HCT116 (cell line): ENCODE results near the gene STRBP. TPM values are rescaled to one million over a fixed set of nuclear protein-coding genes. Genes with fewer than 3 reads are reported as not detected.

Experiments
- ATAC-seq: fragments of 200-7000 bp; cut with Tn5 transposase; 2 replicates; pipeline ENCODE4 v1.9.1; 2020; ENCODE audit warnings: mild to moderate bottlenecking, moderate library complexity
- BruUV-seq: library from RNA; stranded (reverse); fragments of 400-500 nt; replicated peaks from 2 replicates; lab custom pipeline; 2021; lab: Mats Ljungman, UMichigan
- CTCF ChIA-PET: fragments of 300-600 bp; sonication (Branson Sonifier 250); formaldehyde crosslinking; loops from one replicate; lab custom pipeline; 2021; ENCODE audit warnings: antibody characterized with exemption; lab: Charles Lee
- POLR2A ChIA-PET: fragments of 300-600, 350-600 bp; sonication (Branson Sonifier 250); formaldehyde crosslinking; loops from one replicate; lab custom pipeline; 2021; ENCODE audit warnings: antibody characterized with exemption; lab: Charles Lee
- RAD21 ChIA-PET, 2 experiments: fragments of 300-600 bp; sonication (Branson Sonifier 250); formaldehyde crosslinking; loops; one replicate each; lab custom pipeline; 2023; ENCODE audit warnings: low total read pairs in 2 of 2; ENCODE audit not compliant: uncharacterized antibody in 2 of 2, unreplicated experiment in 2 of 2, low non-redundant PET in 1 of 2; lab: Charles Lee
- DNase-seq: peaks from one replicate; pipeline ENCODE4 v3.0.0-alpha.2; 2010; ENCODE audit warnings: low read depth, low spot score
- H2AFZ ChIP-seq: fragments of 200-600 bp; shearing (Covaris generic), sonication (generic); 2 replicates; pipeline ENCODE4 v1.6.1; 2017; ENCODE audit warnings: low read depth, mixed run types, mixed read lengths, antibody characterized with exemption, low read length; ENCODE audit not compliant: poor library complexity, severe bottlenecking
- H3K27ac ChIP-seq: 2 replicates; pipeline ENCODE4 v1.5.1; 2012; ENCODE audit warnings: low read depth, low read length
- H3K27me3 ChIP-seq: fragments of 200-600 bp; sonication (generic); 2 replicates; pipeline ENCODE4 v1.6.1; 2016; ENCODE audit warnings: mixed run types, low read length, mixed read lengths; ENCODE audit not compliant: insufficient read depth
- H3K36me3 ChIP-seq, 2 experiments: fragments of 200-500 bp in 1 of 2; fragments of 200-600 bp in 1 of 2; sonication (Bioruptor generic) in 1 of 2; sonication (generic) in 1 of 2; 2 replicates each; pipeline versions ENCODE4 v1.5.1 to v1.6.1; 2014 to 2016; ENCODE audit warnings: low read length in 2 of 2, inconsistent platforms in 1 of 2, mixed read lengths in 1 of 2, mixed run types in 1 of 2; ENCODE audit not compliant: insufficient read depth in 2 of 2, control insufficient read depth in 1 of 2
- H3K4me1 ChIP-seq, 2 experiments: fragments of 200-600 bp in 1 of 2; sonication (generic) in 1 of 2; 2 replicates each; pipeline versions ENCODE4 v1.5.1 to v1.6.1; 2012 to 2017; ENCODE audit warnings: low read length in 2 of 2, inconsistent platforms in 1 of 2, mild to moderate bottlenecking in 1 of 2, mixed read lengths in 1 of 2, mixed run types in 1 of 2, moderate library complexity in 1 of 2; ENCODE audit not compliant: insufficient read depth in 2 of 2, control insufficient read depth in 1 of 2
- H3K4me2 ChIP-seq: fragments of 200-600 bp; sonication (generic); 2 replicates; pipeline ENCODE4 v1.6.1; 2017; ENCODE audit warnings: mixed run types, low read length, mixed read lengths
- H3K4me3 ChIP-seq, 2 experiments: fragments of 200-600 bp in 1 of 2; sonication (generic) in 1 of 2; replicated peaks in 1 of 2; 2 replicates each; pipeline ENCODE4 v1.5.1; 2011 to 2016; ENCODE audit warnings: low read length in 2 of 2, control low read depth in 1 of 2, low read depth in 1 of 2, mild to moderate bottlenecking in 1 of 2, mixed read lengths in 1 of 2, mixed run types in 1 of 2
- H3K79me2 ChIP-seq: fragments of 200-600 bp; sonication (generic); 2 replicates; pipeline ENCODE4 v1.6.1; 2017; ENCODE audit warnings: mild to moderate bottlenecking, mixed run types, low read length, moderate library complexity, mixed read lengths; ENCODE audit not compliant: insufficient read depth
- H3K9ac ChIP-seq: fragments of 200-600 bp; sonication (generic); 2 replicates; pipeline ENCODE4 v1.6.1; 2016; ENCODE audit warnings: low read length, mixed read lengths
- H3K9me2 ChIP-seq: fragments of 200-600 bp; sonication (generic), shearing (Covaris generic); 2 replicates; pipeline ENCODE4 v1.6.1; 2017; ENCODE audit warnings: mixed run types, mild to moderate bottlenecking, moderate library complexity; ENCODE audit not compliant: insufficient read depth
- H3K9me3 ChIP-seq, 2 experiments: fragments of 200-500 bp in 1 of 2; fragments of 200-600 bp in 1 of 2; sonication (Bioruptor generic) in 1 of 2; sonication (generic) in 1 of 2; 2 replicates each; pipeline ENCODE4 v1.6.1; 2014 to 2017; ENCODE audit warnings: low read length in 2 of 2, mixed read lengths in 2 of 2, inconsistent platforms in 1 of 2, low read depth in 1 of 2, mild to moderate bottlenecking in 1 of 2, mixed run types in 1 of 2, moderate library complexity in 1 of 2; ENCODE audit not compliant: control insufficient read depth in 1 of 2, insufficient read depth in 1 of 2
- H4K20me1 ChIP-seq: fragments of 200-600 bp; sonication (generic), shearing (Covaris generic); 2 replicates; pipeline ENCODE4 v1.6.1; 2017; ENCODE audit warnings: mixed run types, mild to moderate bottlenecking, moderate library complexity; ENCODE audit not compliant: insufficient read depth
- CBX3 ChIP-seq: IDR thresholded peaks from 2 replicates; pipeline ENCODE4 v1.6.1; 2012; ENCODE audit warnings: low read depth
- CTCF ChIP-seq, 3 experiments: fragments of 200-600 bp in 1 of 3; sonication (generic) in 1 of 3; IDR thresholded peaks in 2 of 3; conservative IDR thresholded peaks in 1 of 3; 2 replicates each; pipeline ENCODE4 v1.5.1; 2012 to 2017; ENCODE audit warnings: low read depth in 2 of 3, low read length in 2 of 3, antibody characterized with exemption in 1 of 3, borderline replicate concordance in 1 of 3, control low read depth in 1 of 3, mild to moderate bottlenecking in 1 of 3, mixed read lengths in 1 of 3, mixed run types in 1 of 3, moderate library complexity in 1 of 3; ENCODE audit not compliant: insufficient read depth in 1 of 3
- ELF1 ChIP-seq: IDR thresholded peaks from 2 replicates; pipeline ENCODE4 v1.6.1; 2012; ENCODE audit warnings: low read depth, borderline replicate concordance
- EZH2 ChIP-seq: fragments of 200-600 bp; sonication (generic); IDR thresholded peaks from 2 replicates; pipeline ENCODE4 v1.6.1; 2017; ENCODE audit warnings: antibody characterized with exemption, mixed run types
- FOSL1 ChIP-seq: IDR thresholded peaks from 2 replicates; pipeline ENCODE4 v1.6.1; 2012; ENCODE audit warnings: low read depth
- MAX ChIP-seq: IDR thresholded peaks from 2 replicates; pipeline ENCODE4 v1.6.1; 2012
- POLR2AphosphoS5 ChIP-seq: IDR thresholded peaks from 2 replicates; pipeline ENCODE4 v1.6.1; 2011; ENCODE audit warnings: mild to moderate bottlenecking, low read depth, low read length, moderate library complexity
- RAD21 ChIP-seq: IDR thresholded peaks from 2 replicates; pipeline ENCODE4 v1.6.1; 2012; ENCODE audit warnings: low read depth, mild to moderate bottlenecking
- SIN3A ChIP-seq: IDR thresholded peaks from 2 replicates; pipeline ENCODE4 v1.6.1; 2012; ENCODE audit warnings: low read depth
- SRF ChIP-seq: IDR thresholded peaks from 2 replicates; pipeline ENCODE4 v1.6.1; 2012; ENCODE audit warnings: low read depth
- TCF7L2 ChIP-seq: IDR thresholded peaks from 2 replicates; pipeline ENCODE4 v1.7.0; 2011; ENCODE audit warnings: borderline replicate concordance, inconsistent platforms; ENCODE audit not compliant: insufficient read depth, insufficient read length; ENCODE audit errors: extremely low read depth
- ZBTB33 ChIP-seq: IDR thresholded peaks from 2 replicates; pipeline ENCODE4 v1.6.1; 2011; ENCODE audit warnings: mild to moderate bottlenecking, low read length, moderate library complexity; ENCODE audit not compliant: insufficient replicate concordance; ENCODE audit errors: extremely low read depth
- ZFX ChIP-seq: fragments of 450-650 bp; IDR thresholded peaks from 2 replicates; pipeline ENCODE4 v1.6.1; 2017
- intact Hi-C: fragments of 100-400 bp; cut with micrococcal nuclease; formaldehyde crosslinking; loops from 2 replicates; pipeline ENCODE4 v1.10.0; 2022
- total RNA-seq: library from RNA; stranded (reverse); gene quantifications from one replicate; pipeline ENCODE4 v1.2.1, GENCODE V29; 2021; ENCODE audit not compliant: unreplicated experiment
- TF ChIP-seq, protein P1 (sequence below): IDR thresholded peaks from 2 replicates; pipeline ENCODE4 v1.6.1; 2012

STRBP gene
- total RNA-seq, 1 experiment from 2014 or later = 30.4 TPM

- Histone ChIP-seq H3K9ac (no peak overlapping the region), H3K9me3 (no peaks in the 10 kb centered on the region), H3K79me2 (no peaks in the 10 kb centered on the region), H3K4me2 (no peak overlapping the region), H3K9me2 (no peaks in the 10 kb centered on the region), H2AFZ (no peak overlapping the region), H3K27me3 (no peaks in the 10 kb centered on the region), H3K4me1 (no peaks in the 10 kb centered on the region), H3K36me3 (no peaks in the 10 kb centered on the region), H3K27ac (no peak overlapping the region), H3K4me3 (no peak overlapping the region), H4K20me1 (no peaks in the 10 kb centered on the region)
- TF ChIP-seq ELF1 = no peak
- no peak for TF ChIP-seq RAD21
- TF ChIP-seq FOSL1 = no peak
- TF ChIP-seq POLR2AphosphoS5 = no peak
- no peak for TF ChIP-seq EZH2
- TF ChIP-seq ZFX = no peak
- TF ChIP-seq, protein P1, sequence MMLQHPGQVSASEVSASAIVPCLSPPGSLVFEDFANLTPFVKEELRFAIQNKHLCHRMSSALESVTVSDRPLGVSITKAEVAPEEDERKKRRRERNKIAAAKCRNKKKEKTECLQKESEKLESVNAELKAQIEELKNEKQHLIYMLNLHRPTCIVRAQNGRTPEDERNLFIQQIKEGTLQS = no peak
- TF ChIP-seq MAX = no peak
- TF ChIP-seq SRF = no peak
- TF ChIP-seq CTCF (IDR thresholded peaks at IDR 0.05 in 2 of 3, conservative IDR thresholded peaks at IDR 0.05 in 1 of 3; ENCODE audit: borderline replicate concordance in 1 of 3, insufficient read depth in 1 of 3, low read depth in 2 of 3, low read length in 2 of 3) = no peak
- TF ChIP-seq SIN3A = no peak
- no peak for TF ChIP-seq CBX3
- no peak for TF ChIP-seq ZBTB33
- TF ChIP-seq TCF7L2 = no peak
- CTCF ChIA-PET = no interaction called here
- POLR2A ChIA-PET = no interaction called here
- RAD21 ChIA-PET = no interaction called here
- no peak for ATAC-seq
- intact Hi-C loops = no loop called here
- no peak for DNase-seq
- no TSS peak for BruUV-seq
Measured at GRCh38 chr9:123299558-123300126, 31.3 kb upstream of the STRBP start.
